ENCODE data around the gene AUNIP. TPM values are rescaled to one million over a fixed set of nuclear protein-coding genes. Genes with fewer than 3 reads are reported as not detected.

The AUNIP gene
- total and polyA plus RNA-seq, 2 donors from 2014 or later = 0.38 TPM; not detected in 1

- Histone ChIP-seq H3K9me3 (ENCODE audit: control insufficient read depth in 2 of 3, insufficient read depth in 1 of 3, low read length in 3 of 3) (no peaks in the 10 kb centered on the region), H3K27ac (ENCODE audit: low read depth in 2 of 2, low read length in 2 of 2) (no peak overlapping the region), H3K27me3 (ENCODE audit: control insufficient read depth, insufficient read depth, low read length) (no peaks in the 10 kb centered on the region), H3K9ac (ENCODE audit: low read length in 3 of 3) (no peak overlapping the region), H3K4me1 (ENCODE audit: control insufficient read depth in 2 of 3, insufficient read depth in 2 of 3, low read depth in 1 of 3, low read length in 3 of 3) (peaks cover 0 to 5% (median 0%) of the 10 kb centered on the region in 3 donors), H3K4me3 (ENCODE audit: low read length in 3 of 3) (no peak overlapping the region), H3K36me3 (ENCODE audit: control insufficient read depth in 2 of 3, insufficient read depth in 3 of 3, low read length in 3 of 3) (peaks cover 11 to 80% (median 52%) of the 10 kb centered on the region in 3 donors)
- TF ChIP-seq, protein P1, sequence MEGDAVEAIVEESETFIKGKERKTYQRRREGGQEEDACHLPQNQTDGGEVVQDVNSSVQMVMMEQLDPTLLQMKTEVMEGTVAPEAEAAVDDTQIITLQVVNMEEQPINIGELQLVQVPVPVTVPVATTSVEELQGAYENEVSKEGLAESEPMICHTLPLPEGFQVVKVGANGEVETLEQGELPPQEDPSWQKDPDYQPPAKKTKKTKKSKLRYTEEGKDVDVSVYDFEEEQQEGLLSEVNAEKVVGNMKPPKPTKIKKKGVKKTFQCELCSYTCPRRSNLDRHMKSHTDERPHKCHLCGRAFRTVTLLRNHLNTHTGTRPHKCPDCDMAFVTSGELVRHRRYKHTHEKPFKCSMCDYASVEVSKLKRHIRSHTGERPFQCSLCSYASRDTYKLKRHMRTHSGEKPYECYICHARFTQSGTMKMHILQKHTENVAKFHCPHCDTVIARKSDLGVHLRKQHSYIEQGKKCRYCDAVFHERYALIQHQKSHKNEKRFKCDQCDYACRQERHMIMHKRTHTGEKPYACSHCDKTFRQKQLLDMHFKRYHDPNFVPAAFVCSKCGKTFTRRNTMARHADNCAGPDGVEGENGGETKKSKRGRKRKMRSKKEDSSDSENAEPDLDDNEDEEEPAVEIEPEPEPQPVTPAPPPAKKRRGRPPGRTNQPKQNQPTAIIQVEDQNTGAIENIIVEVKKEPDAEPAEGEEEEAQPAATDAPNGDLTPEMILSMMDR (IDR thresholded peaks at IDR 0.05; ENCODE audit: borderline replicate concordance, extremely low read depth, insufficient read depth) = no peak
- DNase-seq (no peak), FAIRE-seq (no peak)
- intact Hi-C loops (cut with DNase I) = no loop called here
These were observed 30.2 kb downstream of the AUNIP start for GRCh38 chr1:25829046-25829445.

DNA sequence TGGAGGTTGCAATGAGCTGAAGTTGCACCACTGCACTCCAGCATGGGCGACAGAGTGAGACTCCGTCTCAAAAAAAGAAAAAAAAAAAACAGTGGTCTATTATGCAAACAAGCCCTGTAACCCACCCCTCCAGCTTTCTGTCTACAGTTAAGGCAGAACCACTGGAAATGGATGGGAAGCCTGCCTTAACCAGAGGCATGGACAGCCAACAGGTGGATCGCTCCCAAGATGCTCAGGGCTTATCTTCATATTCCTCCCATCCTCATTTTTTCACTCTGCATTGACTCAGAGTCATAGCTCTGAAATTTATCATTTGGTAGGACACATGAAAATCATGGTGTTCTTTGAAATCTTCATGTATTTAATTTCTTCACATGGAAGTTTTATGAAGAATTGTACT, 30.8 kb downstream of the AUNIP start:
- H3K4me1 ChIP-seq (ENCODE audit: control insufficient read depth in 2 of 3, insufficient read depth in 2 of 3, low read depth in 1 of 3, low read length in 3 of 3) = peaks cover 0 to 5% (median 0%) of the 10 kb centered on the region in 3 donors
- H3K36me3 ChIP-seq (ENCODE audit: control insufficient read depth in 2 of 3, insufficient read depth in 3 of 3, low read length in 3 of 3) = peaks cover 11 to 80% (median 50%) of the 10 kb centered on the region in 3 donors
- no peak for DNase-seq
- no peak overlapping the region for H3K9ac ChIP-seq (ENCODE audit: low read length in 3 of 3)
- no peak for FAIRE-seq
- no peaks in the 10 kb centered on the region for H3K9me3 ChIP-seq (ENCODE audit: control insufficient read depth in 2 of 3, insufficient read depth in 1 of 3, low read length in 3 of 3)
- no peak overlapping the region for H3K27ac ChIP-seq (ENCODE audit: low read depth in 2 of 2, low read length in 2 of 2)
- no peak overlapping the region for H3K4me3 ChIP-seq (ENCODE audit: low read length in 3 of 3)
- no peaks in the 10 kb centered on the region for H3K27me3 ChIP-seq (ENCODE audit: control insufficient read depth, insufficient read depth, low read length)
- intact Hi-C loops (cut with DNase I) = no loop called here
- TF ChIP-seq, protein P1 (IDR thresholded peaks at IDR 0.05; ENCODE audit: borderline replicate concordance, extremely low read depth, insufficient read depth) = no peak

DNA sequence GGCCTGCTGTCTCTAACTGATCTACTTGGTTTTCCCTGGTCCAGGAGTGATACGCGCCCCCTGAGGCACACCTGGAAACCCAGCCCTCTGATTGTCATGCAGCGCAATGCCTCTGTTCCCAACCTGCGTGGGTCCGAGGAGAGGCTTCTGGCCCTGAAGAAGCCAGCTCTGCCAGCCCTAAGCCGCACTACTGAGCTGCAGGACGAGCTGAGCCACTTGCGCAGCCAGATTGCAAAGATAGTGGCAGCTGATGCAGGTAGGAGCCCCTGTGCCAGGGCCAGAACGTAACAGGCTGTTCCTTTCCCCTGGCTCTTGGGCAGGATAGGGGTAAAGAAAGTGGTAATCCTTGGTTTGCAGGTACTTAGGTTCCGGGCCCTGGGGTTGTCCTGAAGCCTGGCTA, 32.7 kb downstream of the AUNIP start:
- H3K9ac ChIP-seq (ENCODE audit: low read length in 3 of 3) = no peak overlapping the region
- TF ChIP-seq, protein P1 (IDR thresholded peaks at IDR 0.05; ENCODE audit: borderline replicate concordance, extremely low read depth, insufficient read depth) = no peak
- no peaks in the 10 kb centered on the region for H3K9me3 ChIP-seq (ENCODE audit: control insufficient read depth in 2 of 3, insufficient read depth in 1 of 3, low read length in 3 of 3)
- H3K27me3 ChIP-seq (ENCODE audit: control insufficient read depth, insufficient read depth, low read length) = no peaks in the 10 kb centered on the region
- H3K4me1 ChIP-seq (ENCODE audit: control insufficient read depth in 2 of 3, insufficient read depth in 2 of 3, low read depth in 1 of 3, low read length in 3 of 3) = peaks cover 0 to 9% (median 7%) of the 10 kb centered on the region in 3 donors
- H3K36me3 ChIP-seq (ENCODE audit: control insufficient read depth in 2 of 3, insufficient read depth in 3 of 3, low read length in 3 of 3) = peaks cover 7 to 61% (median 35%) of the 10 kb centered on the region in 3 donors
- no peak for FAIRE-seq
- DNase-seq = peak in 1 of 5 donors; percentile 45
- intact Hi-C loops (cut with DNase I) = no loop called here
- H3K4me3 ChIP-seq (ENCODE audit: low read length in 3 of 3) = no peak overlapping the region
- no peak overlapping the region for H3K27ac ChIP-seq (ENCODE audit: low read depth in 2 of 2, low read length in 2 of 2)

DNA sequence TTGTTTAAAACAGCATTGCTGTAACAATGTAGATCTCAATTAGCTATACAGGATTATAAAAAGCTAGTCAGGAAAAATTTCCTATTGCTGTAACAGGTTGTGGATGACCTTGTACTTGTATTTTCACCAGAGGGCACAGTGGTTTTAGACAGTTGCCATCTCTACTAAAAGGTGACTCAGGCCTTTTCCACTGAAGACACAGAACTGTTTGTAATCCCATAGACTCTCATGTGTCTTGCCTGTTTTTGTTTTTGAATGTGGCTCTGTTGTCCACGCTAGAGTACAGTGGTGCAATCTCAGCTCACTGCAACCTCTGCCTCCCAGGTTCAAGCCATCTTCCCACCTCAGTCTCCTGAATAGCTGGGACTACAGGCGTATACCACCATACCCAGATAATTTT, 33.7 kb downstream of the AUNIP start:
- TF ChIP-seq, protein P1 (IDR thresholded peaks at IDR 0.05; ENCODE audit: borderline replicate concordance, extremely low read depth, insufficient read depth) = no peak
- Histone ChIP-seq H3K27me3 (ENCODE audit: control insufficient read depth, insufficient read depth, low read length) (no peaks in the 10 kb centered on the region), H3K9ac (ENCODE audit: low read length in 3 of 3) (no peak overlapping the region), H3K4me1 (ENCODE audit: control insufficient read depth in 2 of 3, insufficient read depth in 2 of 3, low read depth in 1 of 3, low read length in 3 of 3) (peaks cover 0 to 16% (median 15%) of the 10 kb centered on the region in 3 donors), H3K9me3 (ENCODE audit: control insufficient read depth in 2 of 3, insufficient read depth in 1 of 3, low read length in 3 of 3) (no peaks in the 10 kb centered on the region), H3K36me3 (ENCODE audit: control insufficient read depth in 2 of 3, insufficient read depth in 3 of 3, low read length in 3 of 3) (peaks cover 7 to 52% (median 27%) of the 10 kb centered on the region in 3 donors), H3K27ac (ENCODE audit: low read depth in 2 of 2, low read length in 2 of 2) (no peak overlapping the region), H3K4me3 (ENCODE audit: low read length in 3 of 3) (no peak overlapping the region)
- no peak for FAIRE-seq
- DNase-seq = no peak
- intact Hi-C loops (cut with DNase I) = no loop called here

Measured in kidney (tissue), 14 donors.